IPS-15b (cell line): ENCODE measurements around the gene CELSR3.

ENCODE experiments used
- H3K27me3 ChIP-seq: one replicate; pipeline ENCODE4 v1.6.1; 2013; ENCODE audit warnings: low read length; ENCODE audit not compliant: control insufficient read depth, insufficient read depth
- H3K36me3 ChIP-seq: one replicate; pipeline ENCODE4 v1.6.1; 2013; ENCODE audit warnings: low read length; ENCODE audit not compliant: control insufficient read depth, insufficient read depth
- H3K4me1 ChIP-seq: one replicate; pipeline ENCODE4 v1.6.1; 2013; ENCODE audit warnings: mild to moderate bottlenecking, low read length; ENCODE audit not compliant: control insufficient read depth, insufficient read depth
- H3K4me3 ChIP-seq: one replicate; pipeline ENCODE4 v1.5.1; 2013; ENCODE audit warnings: low read depth, low read length
- H3K9ac ChIP-seq: one replicate; pipeline ENCODE4 v1.6.1; 2013; ENCODE audit warnings: low read depth, mild to moderate bottlenecking, low read length
- H3K9me3 ChIP-seq: one replicate; pipeline ENCODE4 v1.6.1; 2013; ENCODE audit warnings: mild to moderate bottlenecking, low read length; ENCODE audit not compliant: control insufficient read depth, insufficient read depth

The CELSR3 gene

DNA sequence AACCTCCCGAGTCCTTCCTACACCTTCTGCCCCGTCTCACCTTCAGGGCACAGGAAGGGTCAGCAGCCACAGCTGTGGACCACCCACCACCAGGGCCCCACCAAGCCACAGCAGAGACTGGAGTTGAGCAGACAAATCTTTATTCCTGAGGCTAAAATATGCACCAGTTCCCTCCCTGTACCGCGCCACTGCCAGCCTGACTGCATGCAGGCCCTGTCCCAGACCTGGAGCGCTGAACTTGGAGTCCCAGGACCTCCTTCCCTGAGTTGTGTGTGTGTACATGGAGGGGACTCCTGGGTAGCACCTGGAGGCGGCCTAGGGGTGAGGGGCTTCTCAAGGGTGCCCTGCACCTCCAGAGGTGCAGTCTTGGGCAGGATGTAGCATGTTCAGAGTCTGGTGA is 37.1 kb downstream of the CELSR3 start:
- no peaks in the 10 kb centered on the region for H3K4me1 ChIP-seq
- no peaks in the 10 kb centered on the region for H3K9me3 ChIP-seq
- H3K36me3 ChIP-seq, result peaks cover 50% of the 10 kb centered on the region
- H3K27me3 ChIP-seq, result no peaks in the 10 kb centered on the region
- no peak overlapping the region for H3K4me3 ChIP-seq
- no peak overlapping the region for H3K9ac ChIP-seq

DNA sequence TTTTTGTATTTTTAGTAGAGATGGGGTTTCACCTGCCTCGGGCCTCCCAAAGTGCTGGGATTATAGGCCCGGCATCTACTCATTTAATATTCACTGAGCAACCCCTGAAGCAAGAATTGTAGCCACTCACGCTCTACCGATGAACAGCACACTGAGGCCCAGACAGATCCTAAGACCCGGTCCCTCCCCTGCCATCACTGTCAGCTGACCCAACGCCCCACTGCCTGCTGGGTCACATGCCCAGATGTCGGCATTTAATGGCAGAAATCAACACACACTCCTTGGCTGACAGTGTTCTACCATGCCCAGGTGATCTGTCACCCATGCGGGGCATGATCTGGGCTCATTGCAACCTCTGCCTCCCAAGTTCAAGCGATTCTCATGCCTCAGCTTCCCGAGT is 37.9 kb downstream of the CELSR3 start:
- no peaks in the 10 kb centered on the region for H3K9me3 ChIP-seq
- H3K4me3 ChIP-seq, result no peak overlapping the region
- H3K9ac ChIP-seq, result no peak overlapping the region
- H3K4me1 ChIP-seq, result no peaks in the 10 kb centered on the region
- peaks cover 47% of the 10 kb centered on the region for H3K36me3 ChIP-seq
- no peaks in the 10 kb centered on the region for H3K27me3 ChIP-seq

DNA sequence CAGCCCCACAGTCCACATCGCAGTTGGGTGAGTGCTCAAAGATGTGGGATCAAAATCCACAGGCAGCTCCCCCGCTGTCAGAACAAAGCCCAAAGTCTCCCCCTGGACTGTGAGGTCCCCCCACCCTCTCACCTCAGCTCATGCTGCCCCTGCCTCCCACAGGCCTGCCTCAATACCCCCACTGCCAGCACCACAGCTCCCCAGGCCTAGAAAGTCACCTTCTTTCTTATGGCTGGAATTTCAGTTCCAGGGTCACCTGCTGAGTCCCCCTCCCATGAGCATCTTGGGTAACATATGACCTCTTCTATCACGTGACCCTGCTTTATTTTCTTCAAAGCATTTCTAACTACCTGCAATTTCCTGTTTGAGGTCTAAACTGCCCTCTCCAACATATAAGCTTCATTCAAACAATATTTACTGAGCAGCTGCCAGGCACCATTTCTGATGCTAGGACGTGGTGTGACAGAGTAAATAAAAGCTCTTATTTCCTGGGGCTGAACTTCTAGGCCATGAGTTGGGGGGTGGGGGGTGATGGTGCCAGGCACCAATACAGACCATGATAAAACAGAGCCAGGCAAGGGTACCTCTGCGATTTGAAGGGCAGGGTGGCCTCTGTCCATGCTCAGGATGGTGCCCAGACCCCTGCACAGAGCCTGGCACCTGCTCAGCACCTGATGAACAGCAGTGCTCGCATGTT is 38.7 kb downstream of the CELSR3 start:
- Histone ChIP-seq H3K36me3 (peaks cover 42% of the 10 kb centered on the region), H3K9ac (no peak overlapping the region)

DNA sequence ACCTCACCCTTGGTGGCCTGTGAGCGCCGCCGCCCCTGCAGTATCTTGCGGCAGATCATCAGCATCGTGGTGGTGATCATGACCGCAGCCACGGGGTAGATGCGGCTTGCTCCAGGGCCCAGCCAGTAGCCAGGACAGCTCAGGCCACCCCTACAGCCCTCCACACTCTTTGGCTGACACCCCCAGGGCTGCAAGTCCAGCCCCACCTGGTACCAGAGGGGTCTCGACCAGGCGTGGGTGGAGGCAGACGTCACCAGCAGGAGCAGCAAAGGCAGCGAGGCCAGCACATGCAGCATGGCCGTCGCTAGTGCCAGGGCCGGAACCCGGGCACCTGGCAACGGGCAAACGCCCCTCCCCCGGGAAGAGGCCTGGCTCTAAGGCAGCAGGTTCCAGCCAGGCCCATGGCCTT is 41.2 kb downstream of the CELSR3 start, which contains the start of gene TMEM89:
TSS of gene TMEM89 (minus strand) at position 309 of the 409 bp plus-strand sequence. CDS start at position 296, 13 bp downstream.
- Histone ChIP-seq H3K9me3 (peaks cover 10% of the 10 kb centered on the region), H3K4me1 (no peaks in the 10 kb centered on the region), H3K9ac (no peak within 1 kb of the TSS), H3K27me3 (no peaks in the 10 kb centered on the region), H3K36me3 (peaks cover 18% of the 10 kb centered on the region), H3K4me3 (no peak within 1 kb of the TSS)

More for the DNA sequence above, 38.7 kb downstream of the CELSR3 start:
- no peaks in the 10 kb centered on the region for H3K9me3 ChIP-seq
- H3K4me3 ChIP-seq, result no peak overlapping the region
- no peaks in the 10 kb centered on the region for H3K4me1 ChIP-seq
- no peaks in the 10 kb centered on the region for H3K27me3 ChIP-seq

DNA sequence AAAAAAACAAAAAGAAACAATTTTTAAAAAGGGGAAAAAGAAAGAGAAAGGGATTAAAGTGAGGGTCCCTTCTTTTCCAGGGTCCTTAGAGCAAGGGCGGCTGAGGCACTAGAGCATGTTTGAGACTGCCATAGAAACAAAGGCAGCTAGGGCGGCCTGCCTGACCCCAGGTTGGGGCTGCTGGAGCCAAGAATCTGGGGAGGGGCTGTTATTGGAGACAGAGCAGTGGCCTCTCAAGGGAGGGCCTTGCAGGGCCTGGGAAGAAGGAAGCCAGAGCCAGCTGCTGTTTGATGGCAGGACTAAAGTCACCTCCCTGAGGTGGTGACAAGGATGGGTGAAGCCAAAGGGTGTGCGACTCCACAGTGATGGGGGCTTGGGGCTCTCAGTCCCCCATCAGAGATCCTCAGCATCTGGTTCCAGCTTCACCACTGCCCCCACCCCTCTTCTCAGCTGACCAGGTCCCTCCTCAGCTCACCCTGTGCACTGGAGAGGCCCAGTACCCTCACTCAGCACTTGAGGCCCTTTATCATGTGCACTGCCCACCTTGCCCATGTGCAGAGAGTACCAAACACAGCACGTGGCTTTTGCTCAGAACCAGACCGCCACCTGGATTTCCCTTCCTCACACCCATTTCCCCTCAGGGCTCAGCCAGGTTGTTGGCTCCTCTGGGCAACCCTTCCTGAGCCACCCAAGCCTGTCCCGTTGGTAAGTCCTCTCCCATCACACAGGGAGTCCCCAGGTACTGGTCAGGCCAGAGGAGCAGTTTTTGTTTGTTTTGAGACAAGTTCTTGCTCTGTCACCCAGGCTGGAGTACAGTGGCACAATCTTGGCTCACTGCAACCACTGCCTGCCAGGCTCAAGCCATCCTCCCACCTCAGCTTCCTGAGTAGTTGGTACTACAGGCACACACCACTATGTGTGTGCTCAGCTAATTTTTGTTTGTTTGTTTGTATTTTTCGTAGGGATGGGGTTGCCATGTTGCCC is 42.9 kb downstream of the CELSR3 start:
- peaks cover 4% of the 10 kb centered on the region for H3K36me3 ChIP-seq
- H3K9me3 ChIP-seq, result peaks cover 10% of the 10 kb centered on the region
- H3K4me1 ChIP-seq, result no peaks in the 10 kb centered on the region
- no peaks in the 10 kb centered on the region for H3K27me3 ChIP-seq
- no peak overlapping the region for H3K9ac ChIP-seq
- H3K4me3 ChIP-seq, result no peak overlapping the region

DNA sequence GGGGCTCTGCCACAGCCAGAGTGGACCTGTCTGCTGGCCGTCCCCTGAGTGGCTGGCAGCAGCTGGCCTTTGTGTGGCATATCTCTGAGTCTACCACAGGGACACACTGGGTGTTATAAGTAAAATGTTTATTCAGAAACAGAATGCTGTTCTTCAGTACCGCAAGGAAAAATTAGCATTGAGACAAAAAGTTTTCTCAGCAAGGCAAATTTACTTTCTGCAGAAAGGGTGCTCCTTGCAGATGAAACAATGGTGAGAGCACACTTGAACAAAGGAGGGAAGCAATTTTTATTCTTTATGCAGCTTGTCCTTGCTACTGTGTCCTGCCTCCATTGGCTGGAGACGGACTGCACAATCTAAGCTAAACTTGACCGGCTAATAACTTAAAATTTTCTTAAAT is 45.1 kb downstream of the CELSR3 start:
- H3K4me1 ChIP-seq, result no peaks in the 10 kb centered on the region
- H3K36me3 ChIP-seq, result peaks cover 4% of the 10 kb centered on the region
- H3K9me3 ChIP-seq, result peaks cover 10% of the 10 kb centered on the region
- H3K4me3 ChIP-seq, result no peak overlapping the region
- H3K27me3 ChIP-seq, result no peaks in the 10 kb centered on the region
- no peak overlapping the region for H3K9ac ChIP-seq

DNA sequence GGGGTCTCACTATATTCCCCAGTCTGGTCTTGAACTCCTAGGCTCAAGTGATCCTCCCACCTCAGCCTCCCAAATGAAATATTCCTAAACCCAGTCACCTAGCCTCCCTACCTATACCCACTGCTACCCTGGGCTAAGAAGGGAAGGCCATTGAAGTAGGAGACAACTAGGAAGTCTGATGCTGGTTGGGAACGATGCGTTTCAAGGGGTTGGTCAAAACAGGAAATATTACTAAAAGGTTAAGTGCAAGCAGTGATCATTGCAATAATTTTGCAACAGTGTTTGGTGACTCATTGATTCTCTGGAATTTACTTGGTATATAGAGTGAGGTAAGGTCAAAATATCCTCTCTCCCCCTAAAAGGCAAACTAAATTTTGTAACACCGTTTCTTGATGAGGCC is 48.6 kb downstream of the CELSR3 start:
- Histone ChIP-seq H3K4me3 (no peak overlapping the region), H3K36me3 (no peaks in the 10 kb centered on the region), H3K9ac (no peak overlapping the region), H3K9me3 (peaks cover 10% of the 10 kb centered on the region), H3K27me3 (no peaks in the 10 kb centered on the region), H3K4me1 (no peaks in the 10 kb centered on the region)

DNA sequence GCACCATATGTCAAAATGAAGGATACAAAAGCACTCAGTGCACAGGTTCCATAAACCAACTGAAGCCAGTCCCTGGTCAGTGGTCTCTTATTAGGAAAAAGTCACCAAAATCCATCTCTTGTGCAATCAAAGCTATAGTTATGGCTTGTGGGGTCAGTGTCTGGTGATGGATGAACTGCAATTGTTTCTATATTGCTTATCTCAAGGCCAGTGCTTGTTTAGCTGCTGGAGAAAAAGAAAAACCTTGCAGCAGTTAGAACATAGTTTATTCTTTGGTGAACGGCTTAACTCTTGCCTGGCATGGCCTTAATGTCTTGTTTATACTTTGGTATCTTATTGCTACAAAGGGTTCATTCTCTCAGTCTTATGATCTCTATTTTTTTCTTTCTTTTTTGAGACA is 50.4 kb downstream of the CELSR3 start:
- no peak overlapping the region for H3K4me3 ChIP-seq
- no peaks in the 10 kb centered on the region for H3K4me1 ChIP-seq
- peaks cover 5% of the 10 kb centered on the region for H3K36me3 ChIP-seq
- no peaks in the 10 kb centered on the region for H3K27me3 ChIP-seq
- H3K9ac ChIP-seq, result no peak overlapping the region
- peaks cover under 1% of the 10 kb centered on the region for H3K9me3 ChIP-seq

DNA sequence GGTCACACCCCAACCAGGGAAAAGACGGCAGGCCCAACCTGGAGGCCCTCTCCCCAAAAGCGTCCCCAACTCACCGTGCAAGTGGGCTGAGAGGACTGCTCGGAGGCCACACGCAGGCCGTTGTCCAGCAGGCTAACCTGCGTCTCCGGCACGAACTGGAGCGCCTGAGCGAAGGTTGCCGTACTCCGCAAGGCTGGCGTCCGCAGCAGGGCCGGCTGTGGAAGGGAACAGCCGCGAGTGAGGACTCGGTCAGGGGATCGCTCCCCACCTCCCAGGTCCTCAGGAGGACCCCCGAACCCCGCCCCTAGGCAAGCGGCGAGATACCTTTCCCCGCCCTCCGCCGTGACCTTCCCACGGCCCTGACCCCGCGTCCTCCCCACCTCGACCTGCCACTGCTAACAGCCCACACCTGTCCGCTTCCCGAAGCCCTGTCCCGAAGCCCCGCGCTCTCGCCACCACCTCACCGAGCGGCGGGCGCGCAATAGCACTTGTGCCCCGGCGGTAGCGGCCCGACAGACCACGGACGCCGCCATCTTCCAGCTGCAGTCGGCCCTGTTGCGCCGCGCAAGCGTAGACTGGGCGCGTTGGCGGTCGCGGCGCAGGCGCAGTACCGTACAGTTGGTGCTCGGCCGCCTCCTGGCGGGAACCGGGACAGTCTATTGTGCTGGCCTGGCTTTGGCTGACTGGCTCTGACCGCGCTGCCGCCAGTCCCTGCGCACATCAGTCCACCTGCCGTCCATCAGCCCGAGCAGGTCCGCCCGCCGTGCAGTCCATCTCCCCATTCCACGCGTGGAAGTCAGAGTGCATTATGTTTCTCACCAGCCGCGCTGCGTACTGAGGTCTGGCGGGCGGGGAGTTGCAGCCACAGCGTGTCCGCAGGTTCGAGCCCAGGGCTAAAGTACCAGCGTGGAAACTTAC is 53.3 kb downstream of the CELSR3 start, which contains the start of gene UQCRC1:
TSS of gene UQCRC1 (minus strand) at position 559 of the 918 bp plus-strand sequence. CDS start at position 533, 26 bp downstream.
- no peaks in the 10 kb centered on the region for H3K27me3 ChIP-seq
- H3K4me3 ChIP-seq, result peak within 1 kb of the TSS; percentile 98
- no peaks in the 10 kb centered on the region for H3K4me1 ChIP-seq
- H3K9ac ChIP-seq, result peak within 1 kb of the TSS; percentile 89
- H3K9me3 ChIP-seq, result no peaks in the 10 kb centered on the region
- H3K36me3 ChIP-seq, result peaks cover 23% of the 10 kb centered on the region

DNA sequence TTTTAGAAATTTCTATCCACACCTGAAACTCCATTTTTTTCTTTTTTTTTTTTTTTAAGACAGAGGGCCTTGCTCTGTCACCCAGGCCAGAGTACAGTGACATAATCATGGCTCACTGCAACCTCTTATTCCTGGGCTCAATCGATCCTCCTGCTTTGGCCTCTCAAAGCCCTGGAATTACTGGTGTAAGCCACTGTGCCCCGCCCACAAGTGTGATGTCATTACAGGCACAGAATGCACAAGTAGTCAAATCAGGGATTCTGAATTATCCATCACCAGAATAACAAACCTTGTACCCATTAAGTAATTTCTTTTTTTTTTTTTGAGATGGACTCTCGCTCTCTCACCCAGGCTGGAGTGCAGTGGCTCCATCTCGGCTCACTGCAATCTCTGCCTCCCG is 55.2 kb downstream of the CELSR3 start:
- Histone ChIP-seq H3K4me1 (no peaks in the 10 kb centered on the region), H3K36me3 (peaks cover 42% of the 10 kb centered on the region), H3K4me3 (no peak overlapping the region), H3K9me3 (no peaks in the 10 kb centered on the region), H3K9ac (no peak overlapping the region), H3K27me3 (no peaks in the 10 kb centered on the region)

DNA sequence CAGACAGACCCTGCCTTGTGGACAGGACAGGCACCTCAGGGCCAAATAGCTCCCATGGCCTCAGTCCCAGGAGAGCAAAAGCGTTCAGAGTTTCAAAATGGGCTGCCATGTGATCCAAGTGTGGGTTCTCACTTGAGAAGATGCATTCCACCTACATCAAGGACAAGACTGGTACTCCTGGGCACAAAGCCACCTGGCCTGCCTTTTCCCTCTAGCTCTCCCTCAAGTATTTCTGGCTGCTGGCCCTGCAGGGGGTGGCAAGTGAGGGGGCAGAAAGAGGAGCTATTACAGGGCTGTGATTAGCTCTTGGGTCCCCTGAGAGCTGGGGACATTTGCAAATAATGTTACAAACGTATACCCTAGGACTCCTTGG is 61.1 kb downstream of the CELSR3 start:
- peaks cover 85% of the 10 kb centered on the region for H3K36me3 ChIP-seq
- H3K27me3 ChIP-seq, result no peaks in the 10 kb centered on the region
- no peaks in the 10 kb centered on the region for H3K4me1 ChIP-seq
- no peak overlapping the region for H3K9ac ChIP-seq
- H3K4me3 ChIP-seq, result no peak overlapping the region
- H3K9me3 ChIP-seq, result no peaks in the 10 kb centered on the region
